Measurements from ENCODE around the gene ABCC3.
A peak's percentile ranks its signal among the peaks of the same experiment; 100 is the strongest.

The ABCC3 gene, protein sequence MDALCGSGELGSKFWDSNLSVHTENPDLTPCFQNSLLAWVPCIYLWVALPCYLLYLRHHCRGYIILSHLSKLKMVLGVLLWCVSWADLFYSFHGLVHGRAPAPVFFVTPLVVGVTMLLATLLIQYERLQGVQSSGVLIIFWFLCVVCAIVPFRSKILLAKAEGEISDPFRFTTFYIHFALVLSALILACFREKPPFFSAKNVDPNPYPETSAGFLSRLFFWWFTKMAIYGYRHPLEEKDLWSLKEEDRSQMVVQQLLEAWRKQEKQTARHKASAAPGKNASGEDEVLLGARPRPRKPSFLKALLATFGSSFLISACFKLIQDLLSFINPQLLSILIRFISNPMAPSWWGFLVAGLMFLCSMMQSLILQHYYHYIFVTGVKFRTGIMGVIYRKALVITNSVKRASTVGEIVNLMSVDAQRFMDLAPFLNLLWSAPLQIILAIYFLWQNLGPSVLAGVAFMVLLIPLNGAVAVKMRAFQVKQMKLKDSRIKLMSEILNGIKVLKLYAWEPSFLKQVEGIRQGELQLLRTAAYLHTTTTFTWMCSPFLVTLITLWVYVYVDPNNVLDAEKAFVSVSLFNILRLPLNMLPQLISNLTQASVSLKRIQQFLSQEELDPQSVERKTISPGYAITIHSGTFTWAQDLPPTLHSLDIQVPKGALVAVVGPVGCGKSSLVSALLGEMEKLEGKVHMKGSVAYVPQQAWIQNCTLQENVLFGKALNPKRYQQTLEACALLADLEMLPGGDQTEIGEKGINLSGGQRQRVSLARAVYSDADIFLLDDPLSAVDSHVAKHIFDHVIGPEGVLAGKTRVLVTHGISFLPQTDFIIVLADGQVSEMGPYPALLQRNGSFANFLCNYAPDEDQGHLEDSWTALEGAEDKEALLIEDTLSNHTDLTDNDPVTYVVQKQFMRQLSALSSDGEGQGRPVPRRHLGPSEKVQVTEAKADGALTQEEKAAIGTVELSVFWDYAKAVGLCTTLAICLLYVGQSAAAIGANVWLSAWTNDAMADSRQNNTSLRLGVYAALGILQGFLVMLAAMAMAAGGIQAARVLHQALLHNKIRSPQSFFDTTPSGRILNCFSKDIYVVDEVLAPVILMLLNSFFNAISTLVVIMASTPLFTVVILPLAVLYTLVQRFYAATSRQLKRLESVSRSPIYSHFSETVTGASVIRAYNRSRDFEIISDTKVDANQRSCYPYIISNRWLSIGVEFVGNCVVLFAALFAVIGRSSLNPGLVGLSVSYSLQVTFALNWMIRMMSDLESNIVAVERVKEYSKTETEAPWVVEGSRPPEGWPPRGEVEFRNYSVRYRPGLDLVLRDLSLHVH (N-terminal part only)

DNA sequence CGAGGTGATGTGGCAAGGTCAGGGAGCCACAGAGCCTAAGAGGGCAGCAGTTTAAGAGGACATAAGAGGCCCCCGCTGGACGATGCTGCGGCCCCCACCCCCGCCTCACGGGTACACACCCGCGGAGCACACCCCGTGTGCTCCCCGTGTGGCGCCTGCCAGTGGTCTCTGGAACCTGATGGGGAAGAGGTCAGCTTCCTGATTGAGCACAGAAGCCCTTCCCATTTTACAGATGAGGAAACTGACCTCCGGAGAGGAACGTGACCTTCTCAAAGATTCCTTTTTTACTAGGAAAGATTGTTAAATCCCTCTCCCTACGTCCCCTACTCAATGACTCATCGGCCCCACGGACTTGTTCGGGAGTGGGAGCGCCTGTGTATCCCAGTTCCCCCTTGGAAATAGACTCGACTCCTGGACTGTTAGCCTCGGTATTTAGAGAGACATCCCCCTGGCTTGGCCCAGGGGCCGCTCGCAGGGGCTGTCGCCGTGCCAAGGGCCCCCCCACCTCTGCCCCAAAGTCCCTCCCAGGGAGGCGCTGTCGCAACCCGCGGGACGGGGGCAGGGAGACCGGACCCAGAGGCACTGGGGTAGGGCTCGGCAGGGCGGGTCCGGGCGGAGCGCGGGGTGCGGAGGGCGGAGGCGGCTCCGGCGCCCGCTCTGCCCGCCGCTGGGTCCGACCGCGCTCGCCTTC is at the start of gene ABCC3:
ABCC3 (plus strand) TSS at position 658 of the 691 bp plus-strand sequence. CDS start 56 bp downstream, outside the sequence.
- Histone ChIP-seq H3K27me3 (ENCODE audit: insufficient read depth, low read length) (peaks cover 71% of the 10 kb centered on the region), H3K4me3 (ENCODE audit: low read length) (peak within 1 kb of the TSS; percentile 44; the same call in 1 of the 2 replicates), H3K9ac (ENCODE audit: low read depth, low read length) (no peak within 1 kb of the TSS), H3K36me3 (ENCODE audit: insufficient read depth, low read depth, low read length) (no peaks in the 10 kb centered on the region), H3K9me3 (ENCODE audit: insufficient read depth, low read depth, low read length) (no peaks in the 10 kb centered on the region), H3K4me1 (ENCODE audit: insufficient read depth, low read length) (peaks cover 6% of the 10 kb centered on the region; the same call in 1 of the 2 replicates), H3K27ac (ENCODE audit: low read length) (no peak within 1 kb of the TSS)

DNA sequence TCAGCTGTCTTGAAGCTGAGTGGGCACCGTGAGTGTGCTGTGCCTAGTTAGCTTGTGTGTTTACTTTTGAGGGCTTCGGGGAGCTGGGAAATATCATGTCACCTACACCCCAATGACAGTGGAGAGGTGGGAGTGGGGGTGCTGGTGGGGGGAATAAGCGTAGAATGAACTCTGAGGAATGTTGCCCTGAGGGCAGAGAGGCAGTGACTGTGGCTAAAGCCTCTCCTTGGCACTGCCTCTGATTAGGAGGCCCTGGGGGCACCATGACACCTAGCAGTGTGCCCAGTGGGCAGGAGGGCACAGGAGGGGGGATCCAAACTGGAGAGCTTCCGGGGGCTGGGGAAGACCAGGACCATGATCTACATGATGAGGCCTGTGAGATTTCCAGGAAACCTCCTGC is 49.3 kb upstream of the ABCC3 start:
- Histone ChIP-seq H3K9me3 (ENCODE audit: insufficient read depth, low read depth, low read length) (no peaks in the 10 kb centered on the region), H3K4me3 (ENCODE audit: low read length) (no peak overlapping the region), H3K36me3 (ENCODE audit: insufficient read depth, low read depth, low read length) (no peaks in the 10 kb centered on the region), H3K9ac (ENCODE audit: low read depth, low read length) (no peak overlapping the region), H3K4me1 (ENCODE audit: insufficient read depth, low read length) (peaks cover 4% of the 10 kb centered on the region; the same call in 1 of the 2 replicates), H3K27me3 (ENCODE audit: insufficient read depth, low read length) (no peaks in the 10 kb centered on the region), H3K27ac (ENCODE audit: low read length) (no peak overlapping the region)

DNA sequence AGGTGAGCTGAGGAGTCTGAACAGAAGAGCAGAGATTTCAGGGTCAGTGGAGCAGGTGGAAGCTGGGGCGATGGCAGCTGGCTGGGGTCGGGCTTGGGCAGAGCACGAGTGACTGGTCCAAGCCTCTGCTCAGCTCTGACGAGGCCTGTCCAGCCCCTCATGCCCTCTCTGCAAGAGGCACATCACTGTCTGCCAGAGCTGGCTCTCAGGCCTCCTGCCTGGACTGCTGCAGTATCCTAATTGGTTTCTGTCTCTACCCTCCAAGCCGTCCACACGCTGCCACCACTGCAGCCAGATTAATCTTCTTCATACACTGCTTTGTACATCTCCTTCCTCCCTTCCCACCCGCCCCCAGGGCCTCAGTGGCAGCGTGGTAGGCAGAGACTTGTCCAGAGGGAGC is 48.8 kb upstream of the ABCC3 start:
- no peaks in the 10 kb centered on the region for H3K27me3 ChIP-seq (ENCODE audit: insufficient read depth, low read length)
- H3K4me1 ChIP-seq (ENCODE audit: insufficient read depth, low read length): peaks cover 4% of the 10 kb centered on the region; the same call in 1 of the 2 replicates
- no peaks in the 10 kb centered on the region for H3K36me3 ChIP-seq (ENCODE audit: insufficient read depth, low read depth, low read length)
- H3K27ac ChIP-seq (ENCODE audit: low read length): no peak overlapping the region
- H3K9ac ChIP-seq (ENCODE audit: low read depth, low read length): no peak overlapping the region; the same call in 1 of the 2 replicates
- no peak overlapping the region for H3K4me3 ChIP-seq (ENCODE audit: low read length)
- H3K9me3 ChIP-seq (ENCODE audit: insufficient read depth, low read depth, low read length): no peaks in the 10 kb centered on the region

DNA sequence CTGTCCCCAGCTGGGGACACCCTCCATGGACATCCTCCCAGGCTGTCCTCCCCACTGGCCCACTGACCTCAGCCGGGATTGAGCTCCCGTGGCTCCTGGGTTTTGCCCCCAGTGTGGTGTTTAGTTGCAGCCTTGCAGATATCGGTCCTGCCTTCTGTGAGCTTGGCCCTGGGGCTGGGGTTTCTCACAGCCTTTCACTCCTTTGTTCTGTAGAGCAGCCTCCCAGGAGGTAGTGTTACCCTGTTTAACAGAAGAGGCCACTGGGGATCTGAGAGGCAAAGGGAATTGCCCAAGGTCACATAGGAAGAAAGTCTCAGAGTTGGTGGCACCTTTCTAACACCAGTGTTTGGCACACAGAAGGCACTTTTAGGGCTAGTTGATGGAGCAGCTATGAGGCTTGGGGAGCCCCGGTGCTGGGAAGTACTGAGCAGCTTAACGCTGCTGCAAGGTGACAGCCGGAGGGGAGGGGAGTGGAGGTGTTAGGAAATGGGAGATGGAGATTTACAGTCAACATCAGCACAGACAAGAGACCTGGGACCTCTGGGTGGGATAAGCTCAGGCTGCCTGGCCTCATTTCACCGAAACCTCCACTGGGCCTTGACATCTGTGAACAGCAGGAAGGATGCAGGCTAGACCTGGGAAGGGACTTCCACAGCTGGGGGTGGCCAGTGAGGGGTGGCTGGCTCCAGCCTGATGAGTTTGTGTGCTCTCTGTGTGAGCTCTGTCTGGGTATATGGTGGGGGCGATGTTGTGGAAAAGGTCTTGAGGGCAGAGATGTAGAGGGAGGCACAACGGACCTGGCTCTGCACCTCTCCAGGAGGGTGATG is 48.0 kb upstream of the ABCC3 start:
- H3K9me3 ChIP-seq (ENCODE audit: insufficient read depth, low read depth, low read length): no peaks in the 10 kb centered on the region
- H3K36me3 ChIP-seq (ENCODE audit: insufficient read depth, low read depth, low read length): no peaks in the 10 kb centered on the region
- H3K27ac ChIP-seq (ENCODE audit: low read length): no peak overlapping the region

DNA sequence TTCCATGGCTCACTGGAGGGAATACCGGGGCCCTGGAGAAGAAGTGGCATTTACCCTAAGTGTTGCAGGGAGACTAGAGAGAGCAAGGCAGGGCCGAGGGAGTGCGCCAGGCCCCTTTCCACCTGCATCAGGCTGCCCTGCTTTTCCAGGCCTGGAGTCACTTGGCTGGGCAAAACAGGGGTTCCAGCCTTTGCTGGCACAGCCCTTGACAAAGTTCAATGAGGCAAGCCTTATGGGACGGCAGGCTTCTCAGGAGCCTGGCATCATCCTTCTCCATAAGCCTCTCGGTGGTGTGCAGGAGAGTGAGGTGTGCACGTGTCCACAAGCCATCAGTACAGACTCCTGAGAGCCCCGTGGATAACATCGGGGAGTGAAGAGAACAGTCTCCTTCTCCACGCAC is 47.1 kb upstream of the ABCC3 start:
- Histone ChIP-seq H3K36me3 (ENCODE audit: insufficient read depth, low read depth, low read length) (no peaks in the 10 kb centered on the region), H3K9ac (ENCODE audit: low read depth, low read length) (no peak overlapping the region), H3K4me1 (ENCODE audit: insufficient read depth, low read length) (peaks cover 4% of the 10 kb centered on the region; the same call in 1 of the 2 replicates), H3K9me3 (ENCODE audit: insufficient read depth, low read depth, low read length) (no peaks in the 10 kb centered on the region), H3K27me3 (ENCODE audit: insufficient read depth, low read length) (no peaks in the 10 kb centered on the region), H3K27ac (ENCODE audit: low read length) (no peak overlapping the region), H3K4me3 (ENCODE audit: low read length) (no peak overlapping the region)

More for the DNA sequence above, 48.0 kb upstream of the ABCC3 start:
- no peak overlapping the region for H3K4me3 ChIP-seq (ENCODE audit: low read length)
- peak overlapping the region; percentile 51; the same call in 1 of the 2 replicates for H3K9ac ChIP-seq (ENCODE audit: low read depth, low read length)
- H3K4me1 ChIP-seq (ENCODE audit: insufficient read depth, low read length): peaks cover 4% of the 10 kb centered on the region; the same call in 1 of the 2 replicates
- no peaks in the 10 kb centered on the region for H3K27me3 ChIP-seq (ENCODE audit: insufficient read depth, low read length)

DNA sequence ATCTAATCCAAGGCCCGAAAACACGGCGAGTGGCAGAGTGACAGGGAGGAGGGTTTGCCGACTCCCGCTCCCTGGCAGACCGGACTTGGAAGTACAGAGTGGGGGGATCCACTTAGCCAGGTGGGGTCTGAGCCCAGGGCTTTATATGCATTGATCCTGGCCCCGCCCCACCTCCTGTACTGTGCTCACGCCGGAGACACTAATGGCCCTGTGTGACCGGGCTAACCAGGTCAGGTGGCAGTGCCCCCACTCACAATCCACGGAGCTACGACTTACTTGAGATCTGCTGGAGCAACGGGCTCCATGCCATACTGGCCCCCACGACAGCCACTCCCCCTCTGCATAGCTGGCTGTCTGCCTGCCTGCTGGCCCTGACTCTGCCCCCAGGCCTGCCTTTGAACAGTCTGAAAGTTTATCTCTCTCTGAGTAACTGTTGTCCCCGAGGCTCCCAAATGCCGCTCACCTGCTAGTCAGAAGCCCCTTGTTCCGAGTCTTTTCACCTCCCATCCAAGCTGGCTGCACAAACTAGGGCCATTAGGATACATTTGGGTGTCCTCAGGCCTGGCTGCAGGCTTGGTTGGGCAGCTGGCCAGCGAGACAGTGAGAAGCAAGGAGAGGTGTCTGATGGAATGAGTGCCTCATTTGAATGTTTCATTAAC is 46.2 kb upstream of the ABCC3 start:
- Histone ChIP-seq H3K27me3 (ENCODE audit: insufficient read depth, low read length) (no peaks in the 10 kb centered on the region), H3K36me3 (ENCODE audit: insufficient read depth, low read depth, low read length) (no peaks in the 10 kb centered on the region), H3K4me3 (ENCODE audit: low read length) (no peak overlapping the region), H3K9ac (ENCODE audit: low read depth, low read length) (no peak overlapping the region), H3K4me1 (ENCODE audit: insufficient read depth, low read length) (peaks cover 11% of the 10 kb centered on the region; the same call in 1 of the 2 replicates), H3K9me3 (ENCODE audit: insufficient read depth, low read depth, low read length) (no peaks in the 10 kb centered on the region), H3K27ac (ENCODE audit: low read length) (no peak overlapping the region)

DNA sequence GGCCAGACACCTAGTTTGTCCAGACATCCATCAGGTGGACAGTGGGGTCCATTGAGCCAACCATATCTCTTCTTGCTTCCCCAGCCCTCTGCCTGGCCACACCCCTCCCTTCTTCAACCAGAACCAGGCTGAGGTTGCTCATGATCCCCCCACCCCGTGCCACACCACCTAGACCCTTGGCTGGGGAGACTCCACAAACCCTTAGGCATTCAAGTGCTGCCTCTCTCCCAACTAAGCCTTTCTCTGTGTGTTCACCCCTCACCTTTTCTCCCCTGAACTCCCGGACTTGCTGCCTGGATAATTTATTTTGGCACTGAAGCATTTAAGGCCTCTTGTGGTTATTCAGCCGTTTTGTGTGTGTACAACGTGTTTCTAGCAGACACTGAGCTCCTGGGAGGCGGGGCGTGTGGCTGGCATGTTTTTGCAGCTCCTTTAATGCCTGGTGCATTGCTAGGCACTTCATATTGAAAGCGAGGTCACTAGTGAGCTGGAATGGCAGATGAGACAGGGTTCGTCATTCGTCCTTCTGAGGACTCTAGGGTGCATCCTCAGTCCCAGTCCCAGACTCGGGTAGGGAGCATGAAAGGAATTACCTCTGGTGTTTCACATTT is 45.5 kb upstream of the ABCC3 start:
- no peak overlapping the region for H3K9ac ChIP-seq (ENCODE audit: low read depth, low read length)
- H3K4me1 ChIP-seq (ENCODE audit: insufficient read depth, low read length): peaks cover 7% of the 10 kb centered on the region; the same call in 1 of the 2 replicates
- no peaks in the 10 kb centered on the region for H3K36me3 ChIP-seq (ENCODE audit: insufficient read depth, low read depth, low read length)
- no peaks in the 10 kb centered on the region for H3K9me3 ChIP-seq (ENCODE audit: insufficient read depth, low read depth, low read length)
- no peaks in the 10 kb centered on the region for H3K27me3 ChIP-seq (ENCODE audit: insufficient read depth, low read length)
- no peak overlapping the region for H3K27ac ChIP-seq (ENCODE audit: low read length)
- H3K4me3 ChIP-seq (ENCODE audit: low read length): no peak overlapping the region

DNA sequence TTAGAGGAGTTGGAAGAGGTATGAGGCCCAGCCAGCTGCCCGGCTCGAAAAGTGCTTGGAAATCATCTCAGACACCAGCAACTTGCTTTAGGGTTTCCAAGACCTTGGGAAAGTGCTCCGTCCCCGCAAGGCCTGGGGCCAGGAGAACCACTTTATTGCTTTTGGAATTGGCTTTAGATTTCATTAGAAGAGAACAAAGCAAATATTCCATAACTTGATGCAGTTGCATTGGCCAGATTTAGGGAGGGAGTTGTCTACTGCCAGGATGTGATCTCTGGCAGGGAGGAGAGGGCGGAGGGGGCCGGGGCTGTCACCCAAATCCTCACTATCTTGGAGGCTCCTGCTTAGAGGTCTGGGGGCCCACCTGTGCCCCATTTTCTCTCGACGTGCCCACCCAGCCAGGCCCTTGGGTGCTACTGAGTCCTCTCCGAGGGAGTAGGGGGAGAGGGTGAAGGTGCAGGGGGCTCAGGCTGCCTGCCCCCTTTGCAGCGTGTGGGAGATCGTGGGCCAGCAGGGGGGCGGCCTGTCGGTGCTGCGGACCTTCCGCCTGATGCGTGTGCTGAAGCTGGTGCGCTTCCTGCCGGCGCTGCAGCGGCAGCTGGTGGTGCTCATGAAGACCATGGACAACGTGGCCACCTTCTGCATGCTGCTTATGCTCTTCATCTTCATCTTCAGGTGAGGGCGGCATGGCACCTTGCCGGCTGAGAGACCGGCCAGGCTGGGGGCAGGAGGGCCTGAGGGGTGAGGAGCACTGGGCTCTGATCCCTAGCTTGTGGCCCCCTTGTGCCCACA is 43.5 kb upstream of the ABCC3 start:
- Histone ChIP-seq H3K27me3 (ENCODE audit: insufficient read depth, low read length) (no peaks in the 10 kb centered on the region), H3K9me3 (ENCODE audit: insufficient read depth, low read depth, low read length) (no peaks in the 10 kb centered on the region), H3K36me3 (ENCODE audit: insufficient read depth, low read depth, low read length) (no peaks in the 10 kb centered on the region), H3K4me1 (ENCODE audit: insufficient read depth, low read length) (peaks cover 7% of the 10 kb centered on the region; the same call in 1 of the 2 replicates), H3K9ac (ENCODE audit: low read depth, low read length) (no peak overlapping the region), H3K27ac (ENCODE audit: low read length) (no peak overlapping the region), H3K4me3 (ENCODE audit: low read length) (no peak overlapping the region)

DNA sequence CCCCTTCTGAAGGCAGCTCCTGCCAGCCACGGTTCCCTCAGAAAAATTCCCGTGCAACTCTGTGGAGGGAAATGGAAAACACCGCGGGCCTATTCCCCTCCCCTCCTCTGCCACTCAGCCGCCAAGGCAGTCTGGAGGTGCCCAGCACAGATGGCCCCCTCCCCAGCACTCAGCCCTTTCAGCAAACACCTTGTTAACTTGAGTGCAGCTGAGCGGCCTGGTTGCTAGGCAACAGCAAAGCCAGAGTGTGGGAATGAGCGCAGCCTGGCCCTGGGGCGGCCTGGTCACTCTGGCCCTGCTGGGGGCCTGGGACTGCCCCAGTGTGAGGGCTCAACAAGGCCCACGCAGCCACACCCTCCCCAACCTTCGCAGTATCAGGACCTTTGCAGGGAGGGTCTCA is 41.4 kb upstream of the ABCC3 start:
- no peak overlapping the region for H3K27ac ChIP-seq (ENCODE audit: low read length)
- peaks cover 7% of the 10 kb centered on the region; the same call in 1 of the 2 replicates for H3K4me1 ChIP-seq (ENCODE audit: insufficient read depth, low read length)
- no peaks in the 10 kb centered on the region for H3K9me3 ChIP-seq (ENCODE audit: insufficient read depth, low read depth, low read length)
- no peaks in the 10 kb centered on the region for H3K36me3 ChIP-seq (ENCODE audit: insufficient read depth, low read depth, low read length)
- no peak overlapping the region for H3K4me3 ChIP-seq (ENCODE audit: low read length)
- H3K9ac ChIP-seq (ENCODE audit: low read depth, low read length): no peak overlapping the region
- no peaks in the 10 kb centered on the region; the same call in 1 of the 2 replicates for H3K27me3 ChIP-seq (ENCODE audit: insufficient read depth, low read length)
